DMS79 treated with DMSO at 0.1 percent for 48 hours (cell line): ENCODE data around the gene PTGER3.

Experiments used
- DNase-seq: peaks from one replicate; lab custom pipeline; 2025; lab: John Stamatoyannopoulos, UW

The PTGER3 gene

DNA sequence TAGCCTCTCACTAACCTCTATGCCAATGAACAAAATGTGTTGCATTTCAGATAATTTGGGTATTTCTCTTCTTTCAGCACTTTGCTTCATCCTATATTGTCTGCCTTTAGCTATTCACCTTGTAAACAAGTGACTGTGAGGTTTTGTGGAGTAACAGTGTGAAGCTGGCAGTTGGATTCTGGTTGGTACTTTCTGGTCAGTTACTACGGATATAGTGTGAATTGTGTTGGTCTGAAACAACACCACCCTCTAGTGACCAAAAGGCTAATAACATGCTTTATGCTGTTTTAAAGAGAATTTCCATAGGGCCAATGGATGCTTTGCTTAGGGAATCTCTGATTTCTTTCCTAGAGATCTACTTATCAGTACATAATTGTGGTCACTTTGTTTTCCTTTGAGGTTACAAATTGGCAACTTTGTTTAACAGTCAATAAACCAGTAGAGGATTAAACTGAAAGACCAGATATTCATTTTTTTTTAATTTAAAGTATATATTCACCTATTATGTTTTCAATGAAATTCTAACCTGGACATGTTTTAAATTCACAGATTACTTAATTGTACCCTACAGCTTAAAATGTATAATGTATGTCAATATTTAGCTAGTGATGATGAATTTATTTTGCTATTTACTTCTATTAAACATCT is 2.5 kb upstream of the PTGER3 start:
- peak; percentile 81 for DNase-seq

DNA sequence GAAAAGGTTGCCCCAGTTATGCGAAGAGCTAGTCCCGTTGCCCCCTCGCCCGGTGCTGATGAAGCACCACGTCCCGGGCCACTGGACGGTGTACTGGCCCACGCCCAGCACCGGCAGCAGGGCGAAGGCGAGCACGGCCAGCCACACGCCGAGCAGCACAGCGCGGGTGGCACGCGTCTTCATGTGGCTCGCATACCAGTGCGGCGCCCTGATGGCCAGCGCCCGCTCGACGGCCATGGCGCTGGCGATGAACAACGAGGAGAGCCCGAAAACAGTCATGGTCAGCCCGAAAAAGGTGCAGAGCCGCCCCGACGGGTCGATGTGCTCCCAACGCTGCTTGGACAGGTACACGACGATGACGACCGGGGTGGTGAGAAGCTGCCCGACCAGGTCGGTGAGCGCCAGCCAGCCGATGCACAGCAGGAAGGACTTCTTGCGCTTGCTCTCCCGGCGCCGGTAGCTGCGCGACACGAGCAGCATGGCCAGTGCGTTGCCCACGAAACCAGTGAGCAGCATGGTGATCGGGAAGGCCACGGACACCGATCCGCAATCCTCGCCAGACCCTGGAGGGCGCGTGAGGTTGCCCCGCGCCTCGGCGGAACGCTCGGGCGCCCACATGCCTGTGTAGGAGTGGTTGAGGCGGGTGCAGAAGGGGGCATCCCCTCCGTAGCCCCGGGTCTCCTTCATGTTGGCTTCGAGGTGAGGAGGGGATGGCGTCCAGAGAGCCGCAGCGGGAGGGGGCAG is 553 bp downstream of the PTGER3 start:
- no peak for DNase-seq

DNA sequence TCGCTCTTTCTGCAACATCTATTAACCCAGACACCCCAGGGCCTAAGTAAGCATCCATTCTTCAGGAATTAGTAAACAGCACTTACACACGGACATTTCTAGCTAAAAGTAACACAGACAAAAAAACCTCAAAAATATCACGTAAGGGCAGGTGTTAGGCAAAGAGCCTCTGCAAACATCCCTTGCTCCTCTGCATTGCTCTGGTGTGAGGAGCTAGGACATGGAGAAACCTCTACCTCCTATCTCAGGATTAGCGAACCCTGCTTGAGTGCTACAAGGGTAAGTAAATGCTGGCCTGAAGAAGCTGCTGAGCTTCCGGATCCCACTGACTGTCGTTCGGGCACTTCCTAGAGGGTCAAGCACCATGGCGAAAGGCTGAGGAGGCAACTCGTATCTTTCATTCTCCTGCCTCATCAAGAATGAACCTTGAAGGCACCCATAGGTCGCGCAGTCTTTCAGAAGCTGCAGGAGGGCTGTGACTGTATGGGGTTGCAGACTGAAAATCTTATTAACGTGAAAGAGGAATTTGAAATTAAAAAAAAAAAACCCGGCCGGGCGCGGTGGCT is 2.1 kb downstream of the PTGER3 start:
- no peak for DNase-seq

DNA sequence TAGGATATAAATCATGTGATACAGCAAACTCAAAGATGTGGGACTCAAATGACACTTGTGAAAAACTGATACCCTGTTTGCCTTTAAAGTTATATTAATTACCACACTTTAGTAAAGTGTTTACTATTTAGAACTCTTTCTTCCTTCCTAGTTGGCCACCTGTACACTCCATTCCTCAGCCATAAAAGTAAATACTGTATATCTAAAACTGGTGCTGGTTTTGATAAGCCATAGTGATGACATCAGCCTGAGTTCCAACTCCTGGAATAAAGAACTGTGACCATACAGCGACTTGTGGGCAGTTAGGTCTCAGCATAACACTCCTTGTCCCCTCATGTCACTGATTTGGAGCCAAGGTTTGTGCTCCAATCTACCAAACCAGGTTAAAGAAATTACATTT is 2.8 kb downstream of the PTGER3 start:
- DNase-seq, result no peak

DNA sequence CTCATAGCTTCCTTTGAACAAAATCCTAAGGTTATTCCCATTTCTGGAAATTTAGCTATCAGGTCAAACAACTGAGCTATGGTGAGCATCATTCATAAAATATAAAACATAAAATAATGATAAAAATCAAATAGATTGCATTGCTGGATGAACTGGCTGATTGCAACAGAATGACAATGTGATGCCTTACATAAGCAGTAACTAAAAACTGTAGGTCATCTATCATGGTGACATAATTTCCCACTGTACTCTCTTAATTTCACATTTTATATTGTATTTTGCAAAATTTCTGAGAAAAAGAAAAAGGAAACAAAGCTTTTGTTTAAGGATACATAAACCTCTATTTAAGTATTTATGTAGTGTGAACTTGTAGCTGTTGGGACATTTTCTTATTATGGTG is 4.6 kb downstream of the PTGER3 start:
- DNase-seq, result no peak

DNA sequence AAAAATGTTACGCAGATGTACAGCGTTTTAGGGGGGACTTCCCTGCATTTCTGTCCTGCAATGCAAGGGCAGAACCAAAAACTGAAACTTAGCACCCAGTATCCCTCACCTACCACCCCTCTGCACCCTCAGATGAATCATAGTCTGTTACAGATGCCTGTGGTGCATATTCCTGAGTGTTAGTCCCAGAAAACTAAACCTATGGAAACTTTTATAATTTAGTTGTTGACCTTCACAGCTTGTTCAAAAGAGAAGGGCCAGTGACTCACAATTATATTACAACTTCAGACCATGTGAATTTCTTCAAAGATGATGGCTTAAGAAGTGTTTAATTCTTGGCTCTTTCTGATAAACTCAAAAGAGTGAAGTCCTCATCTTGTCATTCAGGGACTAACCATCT is 5.8 kb downstream of the PTGER3 start:
- DNase-seq, result no peak

DNA sequence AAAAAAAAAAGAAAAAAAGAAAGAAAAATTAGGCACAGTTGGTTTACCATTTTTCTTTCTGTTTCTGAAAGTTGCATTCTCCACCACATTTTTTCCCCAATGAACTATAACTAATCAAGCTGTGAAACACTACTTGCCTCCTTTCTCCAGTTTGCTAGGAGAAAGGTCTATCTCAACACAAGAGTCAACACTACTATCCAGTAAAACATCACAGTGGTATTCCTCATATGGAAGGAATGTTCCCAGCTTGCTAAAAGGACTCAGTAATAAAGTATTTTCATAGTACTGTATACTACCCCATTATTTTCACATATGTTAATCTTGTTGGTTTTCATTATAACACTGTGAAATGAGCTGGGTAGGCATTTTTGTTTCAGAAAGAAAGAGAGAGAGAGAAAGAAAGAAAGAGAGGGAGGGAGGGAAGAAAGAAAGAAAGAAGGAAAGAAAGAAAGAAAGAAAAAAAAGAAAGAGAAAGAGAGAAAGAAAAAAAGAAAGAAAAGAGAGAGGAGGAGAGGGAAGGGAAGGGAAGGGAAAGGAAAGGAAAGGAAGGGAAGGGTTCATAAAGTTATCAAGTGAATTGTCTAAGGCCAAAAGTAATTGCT is 7.9 kb downstream of the PTGER3 start:
- DNase-seq, result no peak

DNA sequence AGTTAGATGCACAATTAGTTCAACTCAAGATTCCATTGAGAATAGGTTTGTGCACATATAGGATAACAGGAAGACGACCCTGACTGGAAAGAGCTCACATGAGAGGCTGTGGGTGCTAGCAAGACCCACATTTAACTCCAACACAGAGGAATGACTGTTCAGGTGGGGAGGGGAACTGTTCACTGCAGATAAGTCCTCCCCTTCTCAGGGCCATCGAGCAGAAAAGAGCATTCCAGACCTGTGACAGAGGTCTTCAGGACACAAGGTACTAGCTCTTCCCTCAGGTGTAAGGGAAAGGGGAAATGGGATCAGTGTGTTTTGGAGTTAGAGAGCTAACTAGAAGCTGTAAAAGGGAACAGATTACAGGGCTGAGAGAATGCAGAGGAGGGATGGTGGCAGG is 8.7 kb downstream of the PTGER3 start:
- DNase-seq, result no peak

DNA sequence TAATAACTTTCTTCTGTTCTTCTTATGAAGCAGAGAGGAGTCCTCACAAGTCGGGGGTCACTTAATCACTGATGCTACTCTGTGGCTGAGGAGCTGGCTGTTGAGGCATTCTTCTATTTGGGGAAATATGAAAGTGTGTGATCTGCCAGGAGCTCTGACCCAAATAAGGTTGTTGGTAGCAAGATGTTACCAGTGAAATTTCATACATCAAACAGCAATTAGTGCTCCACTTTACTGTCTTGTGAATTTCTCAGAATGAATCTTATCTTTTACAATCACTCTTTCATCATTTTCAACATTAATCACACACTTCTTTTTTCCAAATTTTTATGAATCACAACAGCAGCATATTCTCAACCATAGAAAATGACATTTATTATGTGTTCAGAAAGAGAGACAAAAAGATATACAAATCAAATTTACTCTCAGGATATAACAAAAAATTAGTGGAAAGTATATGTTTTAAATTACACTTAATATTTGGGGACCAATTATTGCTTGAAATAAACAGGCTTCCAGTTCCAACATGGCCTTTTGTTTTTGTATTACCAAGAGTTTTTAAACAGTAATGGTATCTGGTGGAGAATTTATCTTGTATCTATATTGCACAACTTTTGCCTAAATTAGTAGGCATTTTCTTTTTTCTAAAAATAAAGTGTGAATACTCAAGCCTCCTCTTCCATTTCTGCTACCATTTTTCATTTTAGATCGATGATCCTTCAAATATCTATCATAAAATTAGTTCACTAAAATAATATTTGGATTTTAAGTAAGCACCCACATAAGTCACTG is 9.6 kb downstream of the PTGER3 start:
- no peak for DNase-seq

DNA sequence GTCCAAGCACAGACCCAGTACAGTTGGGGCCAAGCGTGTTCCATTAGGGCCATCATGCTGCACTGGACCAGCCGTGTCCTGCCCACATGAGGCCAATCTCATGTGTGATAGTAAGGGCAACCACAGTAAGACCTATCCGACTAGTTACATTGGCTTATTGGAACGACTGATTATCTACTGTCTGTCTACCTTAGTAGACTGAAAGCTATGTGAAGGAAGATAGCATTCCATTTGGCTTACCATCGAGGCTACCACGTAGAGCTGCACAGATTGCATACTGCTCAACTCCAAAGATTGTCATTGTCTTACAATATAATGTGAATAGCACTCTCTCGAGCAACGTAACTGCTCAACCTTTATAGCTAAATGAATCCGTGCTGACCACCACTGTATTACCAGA is 10.6 kb downstream of the PTGER3 start:
- no peak for DNase-seq

DNA sequence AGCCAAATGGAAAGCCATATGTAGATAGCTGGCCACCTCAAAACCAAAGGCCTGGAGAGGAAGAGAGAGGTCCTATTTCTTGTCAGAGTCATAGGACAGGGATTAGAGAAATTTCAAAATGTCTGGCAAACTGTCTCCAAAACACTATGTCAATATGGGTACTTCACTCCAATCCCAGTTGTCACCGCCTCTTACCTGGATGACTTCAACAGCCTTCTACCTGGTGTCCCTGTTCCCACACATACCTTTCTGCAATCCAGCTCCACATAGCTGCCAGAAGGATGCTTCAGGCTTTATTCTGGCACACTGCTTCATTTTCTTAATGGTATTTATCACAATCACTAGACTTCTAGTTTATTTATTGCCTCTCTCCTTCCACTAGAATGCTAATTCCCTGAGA is 14.5 kb downstream of the PTGER3 start:
- no peak for DNase-seq

DNA sequence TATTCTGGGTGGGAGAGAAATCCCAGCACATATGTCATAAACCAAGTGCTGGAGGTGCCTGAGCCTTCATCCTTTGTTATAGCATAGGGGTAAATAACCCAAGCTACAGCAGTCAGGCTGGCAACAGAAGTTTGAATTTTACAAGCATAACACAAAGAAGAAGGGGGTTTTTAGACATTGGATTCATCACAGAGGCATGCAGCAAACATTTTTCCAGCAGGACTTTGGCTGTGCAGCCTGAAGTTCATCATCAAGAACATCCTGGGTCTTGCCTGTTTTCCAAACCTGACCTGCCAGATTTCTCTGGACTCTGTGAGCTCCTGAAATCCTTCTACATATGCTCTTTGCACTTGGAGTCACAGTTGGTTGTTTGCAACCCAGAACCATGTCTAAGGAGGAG is 16.2 kb downstream of the PTGER3 start:
- no peak for DNase-seq

DNA sequence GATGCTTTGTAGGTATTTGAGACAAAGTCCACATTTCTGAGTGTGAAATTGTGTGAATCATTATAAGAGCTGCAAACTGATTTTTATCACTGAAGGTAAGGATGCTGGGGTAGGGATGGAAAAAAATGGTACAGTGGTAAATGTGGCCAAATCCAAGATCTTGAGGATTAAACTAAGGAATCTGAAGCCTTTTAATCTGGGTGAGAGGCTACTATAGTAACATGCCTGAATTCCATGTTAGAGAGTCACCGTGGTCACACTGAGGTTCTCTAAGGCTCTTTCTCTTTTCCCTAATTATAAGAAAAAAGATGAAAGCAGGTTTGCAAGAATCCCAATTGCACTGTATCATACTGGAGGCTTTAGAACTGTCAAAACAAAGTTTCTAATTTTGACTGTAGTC is 17.6 kb downstream of the PTGER3 start:
- no peak for DNase-seq

DNA sequence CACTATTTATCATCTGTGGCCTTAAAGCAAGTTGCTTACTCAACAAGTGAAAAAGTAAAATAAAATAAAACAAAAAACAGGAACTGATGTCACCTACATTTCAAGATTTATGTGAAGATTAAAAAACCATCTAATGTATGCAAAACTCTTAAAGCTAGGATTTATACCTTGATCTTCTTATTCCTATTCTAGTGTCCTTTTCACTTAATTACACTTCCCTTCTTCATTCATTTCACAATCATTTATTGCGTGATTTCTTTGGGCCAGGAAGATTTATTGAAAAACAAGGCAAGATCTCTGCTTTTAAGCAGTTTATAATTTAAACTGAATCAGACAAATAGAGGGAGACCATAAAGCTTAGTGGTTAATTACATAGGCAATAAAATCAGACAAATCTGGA is 18.6 kb downstream of the PTGER3 start:
- DNase-seq, result no peak

DNA sequence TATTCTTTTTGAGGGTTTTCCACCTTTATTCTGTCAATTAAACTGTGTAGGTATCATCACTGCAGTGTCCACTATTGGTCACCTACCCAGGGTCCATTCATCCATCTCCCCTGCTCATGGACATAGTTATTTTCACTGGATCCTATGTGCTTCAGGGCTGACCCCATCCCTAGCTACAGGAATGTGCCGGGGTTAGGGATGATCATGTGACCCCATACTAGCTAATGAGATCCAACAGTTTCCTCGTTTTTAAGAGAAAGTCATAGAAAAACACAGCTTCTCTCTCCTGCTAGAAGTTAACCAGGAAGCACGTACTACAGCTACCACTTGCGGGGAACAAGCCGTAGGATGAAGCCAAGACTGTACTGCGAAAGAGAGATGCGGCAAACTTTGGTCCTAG is 19.6 kb downstream of the PTGER3 start:
- DNase-seq, result no peak

DNA sequence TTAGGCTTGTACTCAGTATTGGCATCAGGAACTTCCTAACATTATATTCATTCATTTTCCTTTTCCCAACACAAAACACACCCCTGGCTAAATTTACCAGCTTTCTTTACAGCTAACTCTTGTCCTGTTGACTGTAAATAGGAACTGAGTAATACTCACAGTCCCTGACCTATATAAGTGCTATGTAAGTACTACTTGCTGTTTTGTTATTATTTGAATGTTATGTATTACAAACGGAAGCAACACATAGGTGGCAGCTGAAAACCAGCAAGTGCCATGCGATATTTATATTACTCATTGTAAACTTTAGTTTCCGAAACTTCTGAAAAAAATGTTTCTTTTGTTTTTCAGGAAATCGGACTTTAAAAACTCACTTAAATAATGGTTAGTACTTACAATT is 21.5 kb downstream of the PTGER3 start:
- DNase-seq, result no peak

DNA sequence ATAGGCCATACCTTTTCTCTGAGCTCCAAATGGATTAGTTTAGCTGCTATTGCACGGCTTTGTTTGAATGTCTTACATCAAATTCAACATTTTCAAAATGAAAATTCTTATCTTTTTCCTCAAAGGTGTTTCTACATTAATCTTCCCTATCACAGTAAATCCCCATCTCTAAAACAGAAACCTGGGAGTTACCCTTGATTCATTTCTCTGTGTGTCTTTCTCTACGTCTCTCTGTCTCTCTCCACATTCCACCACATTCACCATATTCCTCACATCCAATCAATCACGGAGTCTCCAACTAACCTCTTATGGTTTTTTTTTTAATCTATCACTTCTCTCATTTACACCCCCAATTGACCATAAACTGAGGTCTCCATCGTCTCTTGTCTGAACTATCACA is 24.1 kb downstream of the PTGER3 start:
- no peak for DNase-seq

DNA sequence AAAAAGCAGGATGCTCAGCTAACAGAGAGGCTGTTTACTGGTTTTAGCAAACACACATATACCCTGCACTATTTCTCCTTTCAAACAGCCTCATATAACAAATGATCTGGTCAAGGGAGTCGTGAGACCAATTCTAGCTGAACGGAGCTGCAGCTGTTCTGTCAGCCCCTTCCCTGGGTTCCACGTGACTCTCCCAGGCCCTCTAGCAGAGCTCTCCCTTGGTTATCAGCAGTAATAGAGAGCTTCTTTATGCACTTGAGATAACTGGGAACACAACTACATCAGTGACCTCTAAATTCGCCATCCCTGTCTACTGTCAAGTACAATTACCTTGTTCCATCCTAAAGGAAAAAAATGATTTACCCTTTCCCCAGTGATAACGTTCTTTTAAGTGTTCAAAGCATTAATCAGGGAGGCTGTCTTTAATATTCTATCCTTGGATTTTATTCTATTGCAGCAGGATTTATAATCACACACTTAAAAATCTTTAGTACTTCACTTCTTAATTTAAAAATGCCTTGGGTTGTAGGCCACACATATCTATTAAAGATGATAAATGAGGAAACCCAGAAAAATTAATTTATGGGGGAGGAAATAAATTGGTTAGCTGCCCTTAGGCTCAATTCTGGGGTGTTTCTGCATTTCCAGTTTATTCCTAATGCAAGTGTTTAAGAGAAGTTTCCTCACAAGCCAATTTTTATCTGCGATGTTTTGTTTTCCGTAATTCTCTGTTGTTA is 28.2 kb downstream of the PTGER3 start:
- no peak for DNase-seq

DNA sequence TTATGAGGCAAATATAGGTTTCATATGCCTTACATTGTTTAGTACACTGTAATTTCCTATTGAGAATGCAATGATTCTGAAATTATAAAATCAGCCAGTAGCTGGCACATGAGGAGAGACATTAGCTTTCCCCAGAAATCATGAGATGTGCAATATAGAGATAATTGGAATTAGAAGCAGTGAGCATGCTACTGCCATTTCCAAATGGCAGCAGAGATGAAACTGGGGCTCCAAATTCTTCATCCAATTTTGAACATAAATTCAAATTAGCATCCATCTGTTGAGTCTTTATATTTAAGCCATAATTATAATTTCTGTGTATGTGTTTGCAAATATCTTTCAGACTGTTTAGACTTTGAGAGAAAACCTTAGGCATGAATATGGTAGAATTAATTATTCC is 28.8 kb downstream of the PTGER3 start:
- no peak for DNase-seq

DNA sequence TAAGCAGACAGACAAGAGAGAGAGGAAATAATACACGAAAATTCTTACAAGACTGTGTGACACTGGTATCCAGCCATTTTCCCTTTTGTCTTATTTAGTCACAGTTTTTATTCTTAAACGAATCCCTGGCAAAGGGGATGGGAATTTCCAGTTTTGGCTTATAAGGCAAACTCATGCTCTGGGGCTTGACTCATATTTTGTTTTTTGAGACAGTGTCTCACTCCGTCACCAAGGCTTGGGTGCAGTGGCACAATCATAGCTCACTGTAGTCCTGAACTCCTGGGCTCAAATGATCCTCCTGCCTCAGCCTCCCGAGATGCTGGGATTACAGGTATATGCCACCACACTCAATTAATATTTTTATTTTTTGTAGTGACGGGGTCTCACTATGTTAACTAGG is 31.9 kb downstream of the PTGER3 start:
- DNase-seq, result no peak

DNA sequence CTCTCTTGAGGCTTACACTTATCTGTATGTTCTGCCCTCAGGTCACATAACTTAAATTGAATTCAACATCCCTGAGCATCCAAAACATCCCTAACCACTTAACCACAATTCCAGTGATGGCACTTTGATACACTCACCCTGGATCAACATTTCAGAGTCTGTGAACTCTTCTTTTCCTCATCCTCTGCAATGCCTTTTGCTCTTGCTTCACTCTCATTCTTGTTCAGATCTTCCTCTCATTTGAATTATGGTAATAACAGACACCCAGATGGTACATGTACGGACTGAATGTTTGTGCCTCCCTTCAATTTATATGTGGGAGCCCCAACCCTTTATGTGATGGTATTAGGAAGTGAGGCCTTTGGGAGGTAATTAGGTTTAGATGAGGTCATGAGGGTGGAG is 33.4 kb downstream of the PTGER3 start:
- DNase-seq, result no peak
